22Rv1 (cell line): ENCODE results near the gene KIF26B.

Source experiments
- H3K27ac ChIP-seq: fragments of 450-650 bp; 2 replicates; pipeline ENCODE4 v1.5.1; 2017
- CTCF ChIP-seq: fragments of 450-650 bp; IDR thresholded peaks from 2 replicates; pipeline ENCODE4 v1.5.1; 2017; ENCODE audit warnings: mild to moderate bottlenecking
- ZFX ChIP-seq: fragments of 450-650 bp; IDR thresholded peaks from 2 replicates; pipeline ENCODE4 v1.6.1; 2017; ENCODE audit warnings: antibody characterized with exemption, borderline replicate concordance

KIF26B gene

DNA sequence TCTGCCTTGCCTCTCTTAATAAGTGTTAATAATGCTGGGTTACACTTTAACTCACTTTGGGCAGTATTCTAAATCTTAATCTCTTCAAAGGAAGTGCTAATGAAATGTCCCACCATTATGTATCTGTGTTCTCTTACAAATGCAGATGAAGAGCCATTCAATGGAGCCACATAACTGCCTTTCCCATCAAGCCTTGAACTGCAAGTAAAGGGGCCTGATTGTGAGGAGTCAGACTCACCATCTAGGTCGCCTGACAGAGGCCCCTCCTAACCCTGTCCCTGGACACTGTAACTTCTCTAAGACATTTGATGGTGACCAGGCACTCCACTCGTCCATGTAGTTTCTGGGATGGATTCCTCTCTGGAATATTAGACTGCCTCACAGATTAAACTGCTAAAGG, 329.4 kb downstream of the KIF26B start:
- no peak for TF ChIP-seq CTCF
- TF ChIP-seq ZFX = no peak
- H3K27ac ChIP-seq = no peak overlapping the region

DNA sequence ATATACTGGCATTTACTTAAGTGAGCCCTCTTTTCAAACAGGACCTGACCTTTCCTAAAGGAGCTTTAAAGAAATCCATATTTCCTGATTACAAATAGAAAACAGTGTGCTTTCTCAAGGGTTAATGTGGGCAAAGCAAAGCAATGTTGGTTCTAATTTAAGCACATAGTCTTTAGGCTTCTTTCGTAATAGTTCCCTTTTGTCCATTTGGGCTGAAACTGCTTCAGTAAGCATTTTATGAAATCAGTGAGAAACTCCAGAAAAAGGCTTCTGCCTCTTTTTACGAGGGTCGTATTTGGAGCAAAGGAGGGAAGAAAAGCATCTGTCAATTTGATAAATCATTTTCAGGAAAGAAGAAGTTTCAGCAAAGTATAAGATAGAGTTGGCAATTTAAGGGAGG, 331.2 kb downstream of the KIF26B start:
- no peak overlapping the region for H3K27ac ChIP-seq
- TF ChIP-seq CTCF = no peak

GRCh38 chr1:245486775-245487470, 332.1 kb downstream of the KIF26B start:
- no peak for TF ChIP-seq ZFX
- no peak for TF ChIP-seq CTCF
- no peak overlapping the region for H3K27ac ChIP-seq

DNA sequence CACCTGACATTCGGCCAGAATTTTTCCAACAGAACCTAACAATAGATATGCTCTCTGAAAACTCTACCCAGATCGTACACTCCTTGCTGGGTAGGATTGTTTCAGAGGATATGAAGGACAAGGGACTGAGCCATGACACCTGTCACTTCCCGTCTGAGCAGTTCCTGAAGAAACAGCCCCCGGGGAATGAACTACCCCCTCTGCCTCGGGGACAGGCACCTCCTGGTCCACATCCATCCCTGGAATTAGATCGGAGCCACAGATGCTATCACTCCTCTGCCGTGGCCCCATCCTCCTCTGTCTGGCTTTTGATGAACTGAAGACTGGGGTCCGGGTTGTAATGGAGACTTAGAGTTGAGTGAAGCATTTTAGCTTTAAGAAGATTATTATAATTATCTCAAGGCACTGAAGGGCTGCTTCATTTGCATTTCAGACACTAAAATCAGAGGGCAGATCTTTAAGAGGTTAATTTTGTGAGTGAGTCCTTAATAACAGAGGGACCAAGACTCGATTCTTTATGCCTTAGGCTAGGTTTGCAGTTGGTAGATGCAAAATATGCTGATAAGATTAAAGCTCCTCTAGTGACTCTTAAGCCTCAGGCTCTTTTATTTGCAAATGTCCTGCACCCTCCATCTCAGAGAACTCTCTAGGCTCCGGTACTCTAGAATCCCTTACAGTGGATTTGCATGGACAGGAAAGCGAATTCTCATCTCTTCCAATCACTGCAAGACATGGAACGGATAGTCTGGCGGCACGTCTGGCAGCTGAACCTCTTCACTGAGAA, 333.8 kb downstream of the KIF26B start:
- H3K27ac ChIP-seq = no peak overlapping the region
- TF ChIP-seq ZFX (no peak), CTCF (no peak)

DNA sequence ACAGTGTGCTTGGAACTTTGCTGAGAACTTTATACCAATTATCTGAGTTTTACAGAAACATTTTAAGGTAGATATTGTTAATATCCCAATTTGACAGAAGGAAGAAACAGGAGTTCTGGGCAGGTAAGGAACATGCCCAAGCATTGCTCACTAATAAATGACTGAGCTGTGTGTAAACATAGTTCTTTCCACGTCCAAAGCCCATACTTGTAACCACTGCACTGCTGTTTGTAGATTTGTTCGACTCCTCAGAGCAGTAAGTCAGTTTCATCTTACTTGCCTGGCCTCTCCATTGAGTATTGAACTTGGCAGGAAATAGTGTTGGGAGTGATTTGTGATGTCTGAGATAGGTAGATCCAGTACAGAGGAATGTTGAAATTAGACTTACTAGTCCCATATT, 335.1 kb downstream of the KIF26B start:
- TF ChIP-seq CTCF = no peak
- no peak for TF ChIP-seq ZFX
- no peak overlapping the region for H3K27ac ChIP-seq

GRCh38 chr1:245493029-245493428, 338.2 kb downstream of the KIF26B start:
- peak; percentile 51 for TF ChIP-seq CTCF
- no peak for TF ChIP-seq ZFX
- no peak overlapping the region for H3K27ac ChIP-seq

DNA sequence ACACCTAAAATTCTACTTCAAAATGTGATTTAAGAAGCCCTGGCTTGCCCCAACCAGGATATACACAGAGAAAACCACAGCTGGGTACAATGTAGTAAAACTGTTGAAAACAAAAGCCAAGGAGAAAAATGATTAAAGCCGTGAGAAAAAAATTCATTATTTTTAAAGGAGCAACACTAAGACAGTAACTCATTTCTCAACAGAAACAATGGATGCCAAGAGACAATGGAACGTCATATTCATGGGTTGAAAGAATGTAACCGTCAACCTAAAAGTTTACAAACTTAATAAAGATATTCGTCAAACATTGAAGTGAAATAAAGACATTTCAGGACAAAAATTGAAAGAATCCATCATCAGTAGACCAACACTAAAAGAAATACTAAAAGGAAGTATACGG, 340.9 kb downstream of the KIF26B start:
- no peak for TF ChIP-seq ZFX
- no peak for TF ChIP-seq CTCF
- H3K27ac ChIP-seq = no peak overlapping the region
